Inferior parietal cortex (tissue), 1 donor: Measurements from ENCODE around the gene MPP1.

ENCODE experiments used
- DNase-seq: peaks from one replicate; pipeline ENCODE4 v3.0.0-alpha.2; 2016; ENCODE audit errors: extremely low spot score

The MPP1 gene

DNA sequence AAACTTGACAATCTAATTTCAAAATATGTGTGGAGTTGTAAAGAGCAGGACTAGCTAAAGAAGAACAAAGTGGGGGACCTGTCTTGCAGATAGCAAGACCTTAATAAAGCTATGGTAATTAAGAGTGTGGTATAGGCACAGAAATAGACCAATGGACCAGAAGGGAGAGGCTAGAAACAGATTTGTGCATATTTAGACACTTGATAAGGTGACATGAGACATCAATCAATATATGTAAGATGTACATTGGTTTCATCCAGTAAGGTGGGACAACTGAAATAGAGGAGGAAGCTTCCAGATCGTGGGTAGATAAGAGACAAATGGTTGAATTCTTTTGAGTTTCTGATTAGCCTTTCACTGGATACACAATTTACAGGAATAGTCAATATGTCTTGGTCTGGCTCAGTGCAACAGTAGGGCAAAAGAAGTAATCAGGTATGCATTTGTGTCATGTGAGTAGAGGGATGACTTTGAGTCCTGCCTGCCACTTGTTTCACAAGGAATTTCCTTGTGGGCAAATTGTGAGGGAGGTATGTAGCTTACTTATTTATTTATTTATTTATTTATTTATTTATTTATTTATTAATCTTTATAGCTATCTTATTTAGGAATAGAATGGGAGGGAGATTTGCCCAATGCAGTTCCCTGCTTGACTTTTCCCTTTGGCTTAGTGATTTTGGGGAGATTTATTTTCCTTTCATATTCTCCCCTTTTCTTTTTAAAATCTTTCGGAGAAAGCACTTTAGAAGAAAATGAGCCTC lies 7.2 kb upstream of the MPP1 start:
- no peak for DNase-seq

DNA sequence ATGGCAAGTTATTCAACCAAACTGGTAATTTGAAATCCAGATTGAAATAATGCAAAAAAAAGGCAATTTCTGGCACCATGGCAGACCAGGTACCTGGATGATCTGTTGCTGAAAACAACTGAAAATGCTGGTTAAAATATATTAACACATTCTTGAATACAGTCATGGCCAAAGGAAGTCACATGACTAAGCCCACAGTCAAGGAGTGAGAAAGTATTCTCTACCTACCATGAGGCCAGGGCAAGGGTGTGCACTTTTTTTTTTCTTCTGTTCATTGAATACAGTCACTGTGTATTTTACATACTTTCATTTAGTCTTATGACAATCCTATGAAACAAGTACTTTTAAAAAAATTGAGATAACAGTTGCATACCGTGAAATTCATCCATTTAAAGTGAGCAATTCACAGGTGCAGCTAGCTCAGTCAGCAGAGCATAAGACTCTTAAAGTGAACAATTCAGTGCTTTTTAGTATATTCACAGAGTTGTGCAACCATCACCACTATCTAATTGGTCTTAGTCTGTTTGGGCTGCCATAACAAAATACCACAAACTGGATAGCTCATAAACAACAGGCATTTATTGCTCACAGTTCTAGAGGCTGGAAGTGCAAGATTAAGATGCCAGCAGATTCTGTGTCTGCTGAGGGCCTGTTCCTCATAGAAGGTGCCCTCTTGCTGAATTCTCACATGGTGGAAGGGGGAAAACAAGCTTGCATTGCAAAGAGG lies 4.8 kb upstream of the MPP1 start:
- no peak for DNase-seq

DNA sequence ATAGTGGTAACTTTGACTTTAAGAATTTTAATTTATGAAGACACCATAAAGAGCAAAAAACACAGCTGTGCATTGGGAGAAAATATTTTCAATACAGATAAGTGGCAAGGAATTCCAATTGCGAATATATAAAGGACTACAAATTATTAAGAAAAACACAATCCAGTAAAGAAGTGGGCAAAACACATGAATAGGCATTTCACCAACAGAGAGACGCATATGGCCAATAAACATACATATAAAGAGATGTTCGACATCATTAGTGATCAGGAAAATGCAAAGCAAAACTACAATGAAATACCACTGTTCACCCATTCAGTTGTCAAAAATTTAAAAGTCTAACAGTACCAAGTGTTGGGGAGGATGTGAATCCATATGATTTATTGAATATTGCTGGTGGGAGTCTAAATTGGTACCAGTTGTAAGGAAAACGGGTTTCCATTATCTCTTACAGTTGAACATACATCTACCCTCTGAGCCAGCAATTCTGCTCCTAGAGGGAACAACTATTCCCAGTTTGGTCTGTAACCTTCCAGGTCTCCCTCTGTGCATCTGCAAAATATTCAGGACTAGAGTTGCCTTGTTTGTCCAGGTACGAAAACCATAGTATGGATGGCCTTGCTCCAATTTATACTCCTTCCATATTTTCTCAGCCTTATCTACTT lies 1.7 kb upstream of the MPP1 start:
- no peak for DNase-seq

DNA sequence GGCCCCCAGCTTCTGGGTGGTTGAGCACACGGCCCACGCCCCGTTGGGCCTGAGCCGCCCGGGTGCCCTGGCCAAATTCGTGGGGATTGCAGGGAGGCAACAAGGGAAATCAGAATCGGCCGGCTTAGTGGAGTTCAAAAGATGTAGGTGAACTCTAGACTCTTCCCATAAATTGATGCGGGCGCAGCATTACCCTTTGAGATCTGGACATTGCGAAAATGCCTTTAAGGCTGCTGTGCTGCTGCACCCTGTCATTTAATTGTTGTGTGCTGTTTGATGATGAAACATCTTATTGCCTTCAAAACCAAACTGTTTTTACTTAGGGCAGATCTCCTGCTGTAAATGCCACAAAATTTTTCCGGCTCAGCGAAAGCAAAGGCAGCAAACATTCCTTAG lies 409 bp upstream of the MPP1 start:
- DNase-seq, result no peak

DNA sequence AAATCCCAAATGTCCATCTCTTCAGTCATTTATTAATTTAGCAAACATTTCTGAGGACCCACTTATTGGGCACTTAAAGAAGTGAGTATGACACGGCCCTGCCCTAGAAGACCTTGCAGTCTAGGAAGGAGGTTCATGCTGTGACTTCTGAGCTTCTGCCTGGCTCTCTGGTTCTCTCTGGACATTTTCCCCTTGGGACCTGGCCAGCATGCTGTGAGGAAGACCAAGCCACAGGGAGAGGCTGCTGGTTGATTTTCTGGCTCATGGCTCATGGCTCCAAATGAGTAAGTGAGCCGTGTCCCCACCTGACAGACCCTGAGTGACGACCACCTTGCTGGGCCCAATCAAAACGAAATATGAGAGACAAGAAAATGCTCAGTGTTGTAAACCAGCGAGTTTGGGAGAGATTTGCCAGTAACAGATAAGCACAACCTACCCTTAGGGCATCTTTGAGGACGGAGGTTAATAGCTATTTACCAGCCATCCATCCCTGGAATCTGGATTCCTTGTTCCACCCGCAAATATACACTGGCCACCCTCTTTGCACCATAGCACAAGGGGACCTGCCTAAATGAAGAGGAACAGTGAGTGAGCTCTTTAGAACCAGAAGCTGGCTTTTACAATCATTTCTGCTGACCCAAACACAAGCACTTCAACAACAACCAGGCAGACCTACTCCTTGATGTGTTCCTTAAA lies 876 bp downstream of the MPP1 start:
- no peak for DNase-seq

DNA sequence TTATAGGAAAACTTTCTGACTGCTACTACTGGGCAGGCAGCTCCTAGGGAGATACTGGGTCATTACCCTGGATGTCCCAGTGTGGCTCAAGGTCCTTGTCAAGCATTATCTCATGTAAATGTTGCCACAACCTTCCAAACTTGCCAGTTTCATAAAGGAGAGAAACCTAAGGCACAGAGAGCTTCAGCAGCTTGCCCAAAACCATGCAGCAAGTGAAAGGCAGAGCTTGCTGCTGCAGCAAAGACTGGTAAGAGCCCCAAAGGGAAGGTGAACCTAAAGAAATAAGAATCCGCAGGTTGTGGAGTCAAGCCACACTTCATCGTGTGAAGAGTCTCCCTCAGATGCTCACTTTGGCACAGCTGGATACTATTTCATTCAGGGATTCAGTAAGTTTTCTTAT lies 2.3 kb downstream of the MPP1 start:
- no peak for DNase-seq

DNA sequence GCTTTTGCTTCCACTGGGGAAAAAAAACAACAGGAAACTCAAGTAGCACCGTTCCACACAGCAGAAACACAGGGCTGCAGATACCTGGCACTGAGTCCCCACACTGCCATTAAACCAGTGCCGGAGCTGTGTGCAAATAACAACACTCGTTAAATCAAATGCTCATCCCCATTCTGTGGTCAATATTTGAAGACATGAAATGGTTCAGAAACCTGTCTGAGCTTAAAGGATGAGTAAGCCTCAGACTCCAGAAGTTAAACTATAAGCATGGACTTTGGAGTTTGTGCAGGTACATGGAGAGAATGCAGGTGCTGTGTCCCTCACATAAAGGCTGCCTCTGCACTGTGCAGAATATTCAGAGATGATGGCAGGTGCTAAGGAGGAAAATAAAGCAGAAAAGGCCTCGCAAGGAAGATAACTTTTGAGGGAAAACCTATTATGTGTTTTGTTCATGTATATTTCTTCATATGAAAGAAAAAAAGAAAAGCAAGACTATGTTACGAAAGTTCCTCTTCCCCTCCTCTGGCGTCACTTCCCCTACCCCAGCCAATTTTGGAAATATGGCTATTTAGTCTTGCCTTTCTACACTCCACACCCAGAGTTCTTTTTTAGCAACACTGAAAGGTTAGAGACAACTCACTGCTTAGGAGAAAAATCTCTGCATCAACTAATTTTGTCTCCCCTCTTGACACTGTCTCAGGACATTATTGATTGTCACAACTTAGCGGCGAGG lies 4.6 kb downstream of the MPP1 start:
- DNase-seq, result no peak

DNA sequence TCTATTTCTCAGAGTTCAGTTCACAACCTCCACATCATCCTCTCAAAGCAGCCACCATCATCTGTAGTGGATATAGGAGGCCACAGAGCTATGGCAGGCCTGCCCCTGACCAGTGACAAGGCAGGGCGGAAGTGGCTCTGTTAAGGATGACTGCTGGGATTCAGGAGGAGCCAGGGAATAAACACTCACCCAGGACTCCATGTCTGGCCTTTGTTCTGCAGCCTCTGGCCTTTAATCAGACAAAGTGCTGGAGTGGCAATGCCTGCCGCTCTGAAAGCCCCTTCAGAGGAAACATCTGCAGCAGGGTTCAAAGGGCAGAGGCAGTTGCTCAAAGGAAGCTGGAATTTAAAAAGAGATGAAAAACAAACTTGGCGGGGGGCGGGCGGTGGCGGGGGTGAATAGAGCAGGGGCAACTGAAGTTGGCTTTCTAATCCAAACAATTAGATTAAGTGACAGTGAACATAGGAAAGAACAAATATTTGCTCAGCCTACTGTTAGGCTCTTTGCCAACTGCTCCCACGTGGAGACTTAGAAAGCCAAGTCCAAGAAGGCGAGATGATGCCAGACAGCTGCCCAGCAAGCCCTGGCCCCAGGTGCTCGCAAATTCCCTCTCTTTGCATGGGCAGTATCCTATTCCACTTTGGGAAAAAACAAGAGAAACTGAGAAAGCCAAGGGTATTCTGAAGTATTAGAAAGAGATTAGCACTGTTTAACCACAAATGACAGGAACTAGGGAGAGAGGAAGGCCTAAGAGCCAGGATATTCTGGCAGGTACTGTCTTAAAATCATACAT lies 5.5 kb downstream of the MPP1 start:
- no peak for DNase-seq

DNA sequence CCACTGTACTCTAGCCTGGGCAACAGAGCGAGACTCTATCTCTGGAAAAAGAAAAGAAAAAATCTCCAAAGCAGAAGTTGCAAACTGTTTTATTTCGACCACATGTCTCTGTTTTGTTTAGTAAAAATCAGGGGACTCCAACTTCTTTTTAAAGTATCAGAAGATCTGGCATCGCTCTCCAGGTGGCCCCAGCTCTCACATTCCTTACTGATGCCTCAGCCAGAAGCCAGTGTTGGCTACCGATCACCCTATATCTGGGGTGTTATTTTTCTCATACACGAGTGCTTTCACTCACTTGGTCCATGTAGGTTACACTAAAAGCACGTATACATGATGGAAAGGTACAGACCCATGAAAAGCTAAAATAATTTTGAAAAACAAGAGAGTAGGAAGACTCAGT lies 8.3 kb downstream of the MPP1 start:
- DNase-seq, result no peak

DNA sequence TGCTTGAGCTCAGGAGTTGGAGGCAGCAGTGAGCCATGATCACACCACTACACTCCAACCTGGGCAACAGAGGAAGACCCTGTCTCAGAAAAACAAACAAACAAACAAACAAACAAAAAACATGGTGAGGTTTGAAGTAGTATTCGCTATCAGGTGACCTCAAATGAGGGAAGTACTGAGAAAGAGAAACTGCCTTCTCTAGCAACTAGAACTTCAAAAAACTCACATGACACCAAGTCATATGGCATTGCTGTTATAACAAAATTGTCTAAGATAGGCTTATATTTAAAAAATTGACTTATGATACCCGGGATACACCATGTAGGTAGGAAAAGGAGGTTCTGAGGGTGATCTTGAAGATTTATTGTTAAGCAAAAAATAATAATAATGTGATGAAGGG lies 10.3 kb downstream of the MPP1 start:
- no peak for DNase-seq

DNA sequence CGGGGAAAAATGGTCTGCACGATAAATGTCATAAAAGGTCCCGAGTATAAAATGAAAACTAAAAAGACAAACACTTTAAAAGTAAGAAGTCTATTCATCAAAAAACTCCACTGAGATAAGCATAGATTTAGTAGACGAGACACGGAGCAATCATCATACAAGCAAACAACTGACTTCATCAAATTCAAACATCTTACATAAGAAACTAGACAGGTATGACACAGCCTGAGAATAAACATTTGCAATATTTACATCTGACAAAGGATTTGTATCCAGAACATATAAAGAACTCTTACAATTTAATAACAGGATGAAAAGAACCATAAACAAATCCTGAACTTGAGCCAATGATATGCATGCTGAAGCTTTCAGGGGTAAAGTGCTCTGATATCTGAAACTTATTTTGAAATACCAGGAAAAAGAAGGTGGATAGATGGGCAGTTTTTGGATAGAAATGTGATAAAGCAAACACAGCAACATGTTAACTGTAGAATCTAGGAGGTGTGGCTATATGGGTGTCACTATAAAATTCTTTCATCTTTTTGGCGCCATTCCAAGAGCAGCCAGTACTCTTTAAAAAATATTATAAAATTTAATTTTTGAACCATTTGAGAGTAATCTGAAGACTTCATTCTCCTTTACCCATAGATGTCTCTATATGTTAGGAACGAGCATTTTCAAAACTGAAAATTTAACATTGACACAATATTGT lies 12.0 kb downstream of the MPP1 start:
- DNase-seq, result no peak

DNA sequence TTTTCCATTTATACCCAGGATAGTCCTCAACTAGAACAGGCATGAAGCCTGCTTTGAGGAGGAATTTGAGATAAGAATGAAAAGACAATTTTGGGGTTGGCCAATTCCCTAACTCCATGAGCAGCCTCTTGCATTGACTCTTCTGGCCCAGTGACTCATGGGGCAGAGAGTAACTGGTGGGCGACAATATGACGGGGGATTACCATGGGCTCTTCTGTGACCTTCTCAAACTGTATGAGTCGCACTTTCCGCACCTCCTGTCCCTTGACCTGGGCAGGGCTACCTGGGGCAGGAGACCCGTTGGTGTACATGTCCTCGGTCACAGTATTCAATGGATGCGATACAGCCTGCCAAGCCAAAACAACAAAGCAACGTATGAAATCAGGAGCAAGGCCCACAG lies 13.3 kb downstream of the MPP1 start:
- DNase-seq, result no peak

DNA sequence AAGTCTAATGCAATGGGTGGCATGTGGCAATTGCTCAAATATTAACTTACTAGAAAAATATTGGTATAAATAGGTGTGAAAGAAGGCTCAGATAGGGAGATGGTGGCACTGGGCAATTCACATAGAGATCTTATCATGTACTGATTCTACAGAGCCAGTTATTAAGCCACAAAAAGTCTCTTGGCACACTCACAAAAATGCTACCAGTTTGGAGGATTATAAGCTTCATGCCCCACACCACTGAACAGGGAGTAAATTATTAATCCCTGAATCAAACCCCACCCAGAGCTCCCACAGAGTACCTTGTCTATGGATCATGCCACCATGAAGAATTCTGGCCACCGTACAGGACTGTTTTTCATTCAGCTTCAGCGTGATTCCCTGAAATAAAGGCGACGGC lies 13.8 kb downstream of the MPP1 start:
- DNase-seq, result no peak

DNA sequence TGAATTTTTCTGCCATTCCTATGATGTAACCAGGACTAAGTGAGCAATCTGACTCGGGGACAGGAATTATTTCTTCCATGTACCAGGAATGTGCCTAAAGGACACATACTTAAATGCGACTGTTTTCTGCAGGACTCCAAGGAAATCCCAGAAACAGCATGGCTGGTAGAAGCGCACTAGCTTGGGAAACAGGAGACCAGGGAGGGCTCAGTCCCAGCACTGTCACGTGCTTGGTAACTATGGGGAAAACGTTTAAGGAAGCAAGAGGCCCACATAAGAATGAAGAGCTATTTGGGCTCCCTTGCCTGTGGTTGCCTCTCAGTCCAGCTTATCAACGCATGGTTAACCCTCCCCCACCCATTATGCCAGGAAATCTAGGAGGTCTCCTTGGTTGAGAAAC lies 19.6 kb downstream of the MPP1 start:
- DNase-seq, result no peak

DNA sequence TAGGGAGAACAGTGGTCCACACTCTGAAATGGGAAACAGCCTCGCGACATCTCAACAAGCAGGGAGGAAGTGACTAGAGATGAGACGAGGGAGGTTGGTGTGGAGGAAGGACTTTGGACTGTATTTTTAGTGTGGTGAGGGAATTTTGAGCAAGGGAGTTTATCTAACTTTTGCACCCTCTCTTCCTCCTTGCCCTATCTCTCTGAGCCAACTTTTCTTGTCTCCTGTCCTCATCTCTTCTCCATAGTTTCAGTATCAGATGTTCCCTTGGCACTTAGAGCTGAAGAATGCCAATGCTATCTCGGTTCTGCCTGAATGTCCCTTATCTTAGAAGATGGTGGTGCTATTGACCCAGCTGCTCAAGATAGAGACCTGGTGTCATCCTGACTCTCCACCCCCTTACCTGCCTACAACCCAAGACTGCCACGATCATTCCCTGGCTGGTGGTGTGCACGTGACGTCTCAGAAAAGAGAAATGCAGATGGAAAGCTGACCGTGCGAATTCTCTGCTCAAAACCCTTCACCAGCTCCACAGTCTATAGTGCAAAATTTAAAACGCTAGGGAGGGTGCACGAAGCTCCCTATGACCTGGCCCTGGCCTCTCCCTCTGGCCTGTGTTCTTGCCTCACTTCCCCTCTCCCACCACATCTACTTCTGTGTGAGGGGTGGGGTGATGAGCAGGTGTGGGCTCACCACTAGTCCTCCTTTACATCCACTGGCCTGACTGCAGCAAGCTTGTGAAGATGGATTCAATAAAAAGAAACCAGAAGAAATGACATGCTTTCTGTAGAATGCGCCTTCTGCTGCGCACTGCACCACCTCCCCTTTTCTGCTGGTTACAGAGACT lies 20.9 kb downstream of the MPP1 start:
- no peak for DNase-seq

DNA sequence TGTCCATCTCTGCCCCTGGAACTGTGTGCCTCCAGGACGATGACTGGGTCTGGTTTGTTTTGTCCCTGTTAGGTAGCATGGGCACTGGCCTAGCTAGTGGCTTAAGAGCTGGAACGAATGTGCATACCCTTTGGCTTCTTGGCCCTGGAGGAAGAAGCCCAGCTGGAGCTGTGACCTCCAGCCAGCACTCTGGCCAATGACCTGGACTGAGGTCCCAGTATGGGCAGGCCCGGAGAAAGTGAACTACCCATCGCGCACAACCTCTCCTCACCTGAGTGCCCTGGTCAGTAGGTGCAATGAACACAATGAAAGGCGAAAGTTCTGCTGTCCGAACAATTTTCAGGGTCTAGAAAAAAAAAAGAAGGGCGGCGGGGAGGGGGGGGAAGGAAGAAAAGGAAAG lies 24.3 kb downstream of the MPP1 start:
- no peak for DNase-seq

DNA sequence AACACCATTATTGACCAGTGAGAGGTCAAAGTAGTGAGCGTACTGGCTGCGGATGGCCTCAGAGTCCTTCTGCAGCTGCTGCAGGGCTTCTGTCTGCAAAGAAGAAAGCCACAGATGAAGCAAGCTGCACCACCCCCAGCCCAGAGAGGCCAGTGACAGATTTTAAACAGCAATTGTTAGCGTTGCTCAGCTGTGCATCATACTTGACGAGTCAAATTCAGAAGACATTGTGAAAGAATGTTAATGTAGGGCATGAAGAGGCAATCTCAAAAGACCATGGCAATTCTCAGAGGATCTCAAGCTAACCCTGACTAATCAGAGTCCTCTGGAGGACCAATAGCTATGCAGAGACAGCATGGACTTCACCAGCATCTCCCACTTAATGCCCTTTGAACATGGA lies 26.0 kb downstream of the MPP1 start:
- no peak for DNase-seq

DNA sequence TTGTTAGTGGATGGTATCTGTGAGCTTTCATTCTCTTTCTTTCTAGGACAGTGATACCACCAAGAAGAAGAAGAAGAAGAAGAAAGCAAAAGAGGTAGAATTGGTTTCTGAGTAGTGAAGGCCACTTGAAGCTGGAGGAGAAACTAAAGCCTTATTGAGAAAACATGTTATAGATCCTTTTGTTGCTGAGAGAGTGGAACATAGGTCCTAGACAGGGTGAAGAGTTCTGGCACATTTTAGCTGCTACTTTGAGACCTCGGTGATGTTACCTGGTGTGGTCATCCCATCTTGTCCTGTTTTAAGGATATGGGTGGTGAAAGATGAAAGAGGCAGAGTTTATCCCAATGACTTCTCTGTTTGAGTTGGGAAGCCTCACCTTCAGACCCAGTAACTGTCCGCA lies 28.5 kb downstream of the MPP1 start:
- DNase-seq, result no peak
